Fibroblast of lung (primary cell): ENCODE data around the gene HTT.

ENCODE experiments used
- CTCF ChIP-seq, 2 donors: IDR thresholded peaks in 1 of 2; conservative IDR thresholded peaks in 1 of 2; 1 replicate in 1 of 2; 2 replicates in 1 of 2; pipeline ENCODE4 v1.5.1; 2011 to 2012; ENCODE audit warnings: low read length in 2 of 2, control low read depth in 1 of 2, inconsistent platforms in 1 of 2, low read depth in 1 of 2, mild to moderate bottlenecking in 1 of 2
- EZH2 ChIP-seq: IDR thresholded peaks from 2 replicates; pipeline ENCODE4 v1.5.1; 2012; ENCODE audit warnings: low read length, control low read depth, mild to moderate bottlenecking; ENCODE audit errors: missing control alignments

DNA sequence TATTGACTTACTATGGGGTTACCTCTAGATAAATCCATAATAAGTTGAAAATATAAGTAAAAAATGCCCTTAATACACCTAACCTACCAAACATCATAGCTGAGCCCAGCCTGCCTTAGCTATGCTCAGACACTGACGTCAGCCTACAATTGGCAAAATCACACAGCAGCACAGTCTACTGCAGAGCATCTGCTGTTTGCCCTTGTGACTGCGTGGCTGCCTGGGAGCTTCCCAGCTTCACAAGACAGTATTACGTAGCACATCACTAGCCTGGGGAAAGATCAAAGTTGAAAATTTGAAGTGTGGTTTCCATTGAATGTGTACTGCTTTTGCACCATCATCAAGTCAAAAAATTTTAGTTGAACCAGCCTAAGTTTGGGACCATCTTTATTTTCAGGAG is 8.9 kb upstream of the HTT start:
- TF ChIP-seq CTCF (conservative IDR thresholded peaks at IDR 0.05 in 1 of 2, IDR thresholded peaks at IDR 0.05 in 1 of 2; ENCODE audit: low read depth in 1 of 2, low read length in 2 of 2) (no peak), EZH2 (no peak)
